HG02938 (cell line): Measurements from ENCODE around the gene CCDC142.
A peak's percentile ranks its signal among the peaks of the same experiment; 100 is the strongest.
"Not testable (repeated sequence)": the region's sequence is repeated elsewhere in the genome, so short reads cannot be mapped to it uniquely, and the experiment has no call there.

Experiments
- ATAC-seq: cut with Tn5 transposase; IDR thresholded peaks from one replicate; pipeline ENCODE4 v1.9.1; 2021; ENCODE audit warnings: mild to moderate bottlenecking, moderate library complexity; ENCODE audit not compliant: unreplicated experiment

The CCDC142 gene

DNA sequence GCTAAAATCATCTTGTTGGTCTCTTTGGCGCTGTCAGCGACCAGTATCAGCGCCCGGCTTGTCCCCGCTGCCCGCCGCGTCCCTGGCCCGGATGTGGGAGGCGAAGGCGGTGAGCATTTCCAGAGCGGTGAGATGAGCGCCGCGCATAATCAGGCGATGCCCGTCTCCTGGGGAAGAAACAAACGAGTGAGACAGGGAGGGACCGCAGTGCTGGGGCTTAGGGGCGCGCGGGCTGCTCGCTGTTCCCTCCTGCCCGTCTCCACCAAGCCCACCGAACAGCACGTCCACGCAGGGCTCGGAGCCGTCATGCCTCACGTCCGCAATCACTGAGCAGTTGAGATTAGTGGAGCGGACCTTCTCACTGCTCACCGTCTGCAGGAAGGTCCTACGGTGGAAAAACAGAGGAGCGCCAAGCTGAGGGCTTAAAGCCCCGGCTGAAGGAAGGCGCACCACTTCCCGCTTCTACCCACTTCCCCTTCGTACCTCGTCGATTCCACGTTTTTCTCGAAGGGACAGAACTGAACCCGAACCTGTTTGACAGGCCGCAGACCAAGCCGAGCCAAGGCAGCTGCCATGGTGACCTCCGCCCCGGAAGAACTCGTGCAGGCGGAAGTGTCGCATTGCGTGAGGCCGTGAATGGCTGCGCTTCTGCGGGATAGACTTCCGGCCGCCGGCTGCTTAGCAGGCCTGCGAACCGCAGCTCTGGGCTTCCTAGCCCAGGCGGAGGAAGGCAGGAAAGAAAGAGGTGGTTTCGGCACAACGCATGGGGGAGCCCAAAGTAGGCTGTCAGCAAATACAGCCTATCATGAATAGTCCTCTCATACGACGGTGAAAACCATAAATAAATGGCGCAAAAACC, 10.5 kb downstream of the CCDC142 start, which contains the start of gene MRPL53:
TSS of gene MRPL53 (minus strand) at position 595 of the 859 bp plus-strand sequence. CDS start at position 575, 20 bp downstream.
- peak; percentile 79 for ATAC-seq

DNA sequence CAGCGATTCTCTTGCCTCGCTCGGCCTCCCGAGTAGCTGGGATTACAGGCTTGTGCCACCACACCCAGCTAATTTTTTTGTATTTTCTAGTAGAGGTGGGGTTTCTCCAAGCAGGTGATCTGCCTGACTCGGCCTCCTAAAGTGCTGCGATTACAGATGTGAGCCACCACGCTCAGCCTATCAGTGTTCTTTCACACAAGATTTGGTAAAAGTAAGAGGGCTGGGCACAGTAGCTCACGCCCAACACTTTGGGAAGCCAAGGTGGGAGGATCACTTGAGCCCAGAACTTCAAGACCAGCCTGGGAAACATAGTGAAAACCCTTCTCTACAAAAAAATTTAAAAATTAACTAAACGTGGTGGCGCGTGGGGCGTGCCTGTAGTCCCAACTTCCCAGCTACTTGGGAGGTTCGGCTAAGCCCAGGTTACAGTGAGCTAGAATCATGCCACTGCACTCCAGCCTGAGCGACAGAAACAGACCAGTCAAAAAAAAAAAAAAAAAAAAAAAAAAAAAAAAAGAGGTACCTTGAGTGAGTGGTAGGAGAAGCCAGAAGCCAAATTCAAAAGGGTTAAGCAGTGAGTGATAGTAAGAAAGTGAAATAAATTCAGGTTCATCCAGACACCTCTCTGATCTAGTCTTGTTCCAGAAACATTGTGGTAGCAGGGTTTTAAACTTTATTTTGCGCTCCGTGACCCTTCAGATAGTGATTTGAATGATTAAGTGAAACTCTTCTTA, 11.3 kb downstream of the CCDC142 start:
- no peak for ATAC-seq

DNA sequence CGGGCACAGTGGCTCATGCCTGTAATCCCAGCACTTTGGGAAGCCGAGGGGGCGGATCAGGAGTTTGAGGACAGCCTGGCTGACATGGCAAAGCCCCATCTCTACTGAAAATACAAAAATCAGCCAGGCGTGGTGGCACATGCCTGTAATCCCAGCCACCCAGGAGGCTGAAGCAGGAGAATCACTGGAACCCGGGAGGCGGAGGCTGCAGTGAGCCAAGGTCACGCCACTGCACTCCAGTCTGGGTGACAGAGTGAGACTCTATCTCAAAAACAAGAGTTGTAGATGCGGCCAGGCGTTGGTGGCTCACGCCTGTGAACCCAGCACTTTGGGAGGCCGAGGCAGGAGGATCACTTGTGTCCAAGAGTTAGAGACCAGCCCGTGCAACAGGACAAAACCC, 12.1 kb downstream of the CCDC142 start:
- not testable (repeated sequence) for ATAC-seq

DNA sequence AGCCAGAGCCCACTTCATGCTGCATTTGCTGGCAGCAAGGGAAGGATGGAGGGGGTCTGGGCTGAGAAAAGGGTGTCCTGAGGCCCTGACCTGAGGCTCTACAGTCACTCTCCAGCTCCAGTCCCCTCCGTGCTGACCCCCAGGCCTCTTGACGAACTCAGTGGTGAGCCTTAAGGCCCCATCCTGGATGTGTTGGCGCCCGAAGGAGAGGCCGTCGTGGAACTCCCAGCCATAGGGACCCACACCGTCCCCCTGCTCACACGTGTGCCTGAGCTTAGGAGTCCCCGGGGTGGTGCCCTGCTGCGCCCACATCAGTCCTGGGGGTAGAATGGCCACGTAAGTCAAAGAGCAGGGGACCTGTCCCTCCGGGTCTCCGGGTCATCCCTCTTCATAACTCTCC, 18.4 kb downstream of the CCDC142 start:
- no peak for ATAC-seq

DNA sequence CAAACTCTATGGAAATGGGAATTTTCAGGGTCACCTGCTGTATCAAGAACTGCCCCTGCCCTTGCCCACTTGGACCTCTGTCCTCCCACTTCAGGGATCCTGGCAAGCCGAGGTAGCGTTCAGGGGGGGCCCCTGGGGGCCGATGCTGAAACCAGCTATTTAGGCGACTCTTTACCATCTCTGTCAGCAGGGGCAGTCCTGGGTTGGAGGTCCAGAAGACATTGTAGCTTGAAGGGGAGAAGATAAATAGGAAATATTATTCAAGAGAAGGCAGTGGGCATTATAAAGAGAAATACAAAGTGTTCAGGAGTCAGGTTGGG, 20.1 kb downstream of the CCDC142 start:
- ATAC-seq: no peak

DNA sequence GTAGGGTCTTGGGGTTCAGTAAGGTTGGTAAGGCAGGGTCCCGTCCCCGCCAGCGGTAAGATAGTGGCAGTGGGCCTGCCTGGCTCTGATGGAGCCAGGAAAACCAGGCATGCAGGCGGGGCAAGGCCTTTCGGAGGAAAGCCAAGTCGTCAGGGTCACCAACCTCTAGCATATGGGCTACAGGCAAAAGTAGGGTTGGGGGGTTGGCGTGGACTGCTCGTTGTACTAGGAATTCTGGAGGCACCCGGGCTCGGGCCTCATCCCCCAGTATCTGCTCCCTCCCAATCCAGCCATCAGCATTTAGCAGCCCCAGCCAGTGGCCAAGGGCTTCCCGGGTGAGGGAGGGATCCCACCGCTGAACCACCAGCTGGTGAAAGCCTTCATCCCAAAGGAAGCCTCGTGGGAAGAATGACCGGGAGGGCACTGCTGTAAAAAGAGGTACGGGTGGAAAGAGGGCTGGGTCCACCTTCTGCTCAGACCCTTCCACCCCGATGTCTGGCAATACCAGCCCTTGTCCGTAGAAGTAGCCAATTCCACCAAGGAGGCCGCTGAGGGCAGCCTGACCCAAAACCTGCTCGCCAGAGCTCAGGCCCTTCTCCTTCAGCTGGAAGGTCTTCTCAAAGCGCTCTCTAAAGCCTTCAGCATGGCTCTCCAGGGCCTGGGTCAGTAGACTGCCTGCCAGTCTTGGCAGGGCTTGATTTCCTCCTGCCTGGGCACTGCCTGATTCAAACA, 20.6 kb downstream of the CCDC142 start:
- no peak for ATAC-seq

DNA sequence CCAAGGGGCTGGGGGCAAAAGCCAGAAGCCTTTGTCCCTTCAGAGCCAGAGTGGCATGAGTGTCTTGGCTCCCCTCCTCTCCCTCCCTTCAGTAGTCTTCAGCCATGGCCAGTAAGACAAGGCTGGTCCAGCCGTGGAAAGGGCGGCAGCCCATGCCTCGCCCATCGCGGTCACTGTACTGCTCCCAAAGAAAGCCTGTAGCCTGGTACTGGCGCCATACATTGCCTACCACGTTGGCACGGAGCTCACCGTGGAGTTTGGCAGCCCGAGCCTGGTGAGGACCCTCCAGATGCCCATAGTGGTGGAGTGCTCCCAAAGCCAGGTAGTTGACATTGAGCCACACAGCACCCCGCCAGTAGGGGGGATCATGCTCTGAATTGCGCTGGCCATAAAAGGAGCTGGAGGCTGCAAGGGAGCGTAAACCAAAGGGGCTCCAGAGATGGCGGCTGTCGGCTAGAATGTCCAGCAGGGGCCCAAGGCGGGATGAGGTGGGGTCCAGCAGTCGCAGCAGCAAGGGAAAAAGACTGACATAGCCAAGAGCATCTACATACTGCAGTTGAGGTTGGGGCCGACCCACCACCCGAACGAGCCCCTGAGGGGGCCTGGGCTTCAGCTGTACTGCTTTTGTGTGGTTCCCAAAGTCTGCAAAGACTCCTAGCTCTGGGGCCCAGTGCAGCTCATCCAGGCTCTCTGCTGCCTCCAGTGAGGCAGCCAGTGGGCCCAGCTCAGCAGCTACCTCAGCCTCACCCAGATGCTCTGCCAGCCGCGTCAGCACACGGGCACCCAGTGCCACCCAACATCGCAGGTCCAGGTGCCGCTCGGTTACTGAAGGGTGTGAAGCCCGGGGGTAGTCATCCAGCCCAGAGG, 21.4 kb downstream of the CCDC142 start:
- ATAC-seq: no peak

DNA sequence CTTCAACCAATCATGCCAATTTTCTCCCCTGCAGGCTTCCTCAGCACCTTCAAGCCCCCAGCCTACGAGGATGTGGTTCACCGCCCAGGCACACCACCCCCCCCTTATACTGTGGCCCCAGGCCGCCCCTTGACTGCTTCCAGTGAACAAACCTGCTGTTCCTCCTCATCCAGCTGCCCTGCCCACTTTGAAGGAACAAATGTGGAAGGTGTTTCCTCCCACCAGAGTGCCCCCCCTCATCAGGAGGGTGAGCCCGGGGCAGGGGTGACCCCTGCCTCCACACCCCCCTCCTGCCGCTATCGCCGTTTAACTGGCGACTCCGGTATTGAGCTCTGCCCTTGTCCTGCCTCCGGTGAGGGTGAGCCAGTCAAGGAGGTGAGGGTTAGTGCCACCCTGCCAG, 22.6 kb downstream of the CCDC142 start:
- ATAC-seq: not testable (repeated sequence)

DNA sequence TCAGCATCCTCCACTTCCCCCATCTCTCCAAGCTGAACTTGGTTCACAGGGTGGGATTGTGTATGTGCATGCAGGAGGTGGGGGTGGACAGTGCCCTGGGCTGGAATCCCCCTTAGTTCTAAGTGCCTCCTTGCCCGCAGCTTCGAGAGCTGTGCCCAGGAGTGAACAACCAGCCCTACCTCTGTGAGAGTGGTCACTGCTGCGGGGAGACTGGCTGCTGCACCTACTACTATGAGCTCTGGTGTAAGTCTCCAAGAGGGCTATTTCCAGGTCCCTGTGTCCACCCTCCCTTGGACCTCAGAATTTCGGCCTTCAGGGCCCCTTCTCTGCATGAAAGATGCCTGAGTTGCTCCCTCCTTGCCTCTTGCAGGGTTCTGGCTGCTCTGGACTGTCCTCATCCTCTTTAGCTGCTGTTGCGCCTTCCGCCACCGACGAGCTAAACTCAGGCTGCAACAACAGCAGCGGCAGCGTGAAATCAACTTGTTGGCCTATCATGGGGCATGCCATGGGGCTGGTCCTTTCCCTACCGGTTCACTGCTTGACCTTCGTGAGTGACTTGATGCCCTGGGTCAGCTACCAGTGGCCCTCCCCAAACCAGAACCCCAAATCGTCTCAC, 23.2 kb downstream of the CCDC142 start:
- not testable (repeated sequence) for ATAC-seq

DNA sequence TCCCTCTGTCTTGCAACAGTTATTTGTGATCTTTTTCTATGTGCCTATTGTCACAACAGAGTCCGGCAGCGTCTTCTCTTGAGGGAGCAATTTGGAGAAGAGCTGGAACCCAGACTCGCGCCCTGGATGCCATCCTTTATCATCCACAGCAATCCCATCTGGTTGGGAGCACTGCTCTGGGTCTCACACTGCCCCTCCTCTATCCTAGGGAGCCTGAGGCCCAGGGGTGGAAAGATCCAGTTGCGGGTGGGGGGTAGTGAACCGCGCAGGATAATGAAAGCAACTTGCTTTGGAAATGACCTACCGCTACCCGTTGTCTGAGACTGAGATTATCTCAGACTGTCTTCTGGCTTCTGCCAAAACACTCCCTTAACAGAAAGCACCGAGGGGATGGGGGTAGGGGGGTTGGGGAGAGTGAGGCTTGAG, 23.8 kb downstream of the CCDC142 start:
- no peak for ATAC-seq

DNA sequence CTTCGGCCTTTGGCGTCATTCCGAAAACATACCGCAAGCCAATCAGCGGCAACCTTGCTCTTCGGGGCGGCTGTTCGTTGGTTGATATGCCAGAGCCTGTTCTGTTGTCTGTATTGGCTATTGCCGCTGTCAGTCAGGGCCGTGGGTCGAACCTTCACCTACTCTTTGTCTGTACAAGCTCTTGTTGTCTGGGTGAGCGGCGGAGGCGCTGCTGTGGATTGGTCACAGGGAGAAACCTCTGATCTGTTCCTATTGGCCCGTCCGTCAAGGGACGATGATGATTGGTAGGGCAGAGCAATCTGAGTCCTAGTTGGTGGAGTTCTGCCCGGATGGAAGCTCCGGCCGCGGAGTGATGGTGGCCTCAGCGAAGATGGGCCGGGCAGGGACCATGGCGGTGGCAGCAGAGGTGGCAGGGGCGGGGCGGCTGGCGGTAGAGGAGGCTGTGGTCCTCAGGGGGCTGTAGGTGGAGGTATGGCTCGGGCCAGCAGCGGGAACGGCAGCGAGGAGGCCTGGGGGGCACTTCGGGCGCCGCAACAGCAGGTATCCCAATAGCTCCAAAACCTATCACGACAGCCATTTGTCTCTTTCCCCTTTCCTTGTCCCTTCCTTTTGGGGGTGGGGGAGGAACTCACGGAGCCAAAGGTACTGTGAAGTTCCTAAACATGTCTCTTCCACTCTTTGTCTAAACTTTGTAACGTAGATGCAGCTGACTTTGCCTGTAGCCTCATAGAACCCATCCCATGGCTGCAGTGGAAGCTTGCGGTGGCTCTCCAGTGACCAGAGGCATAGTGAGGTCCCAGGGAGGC, 24.5 kb downstream of the CCDC142 start, which contains the start of gene WBP1:
TSS of gene WBP1 (plus strand) at position 307 of the 806 bp plus-strand sequence. CDS start at position 472, 165 bp downstream.
- ATAC-seq: peak; percentile 84

DNA sequence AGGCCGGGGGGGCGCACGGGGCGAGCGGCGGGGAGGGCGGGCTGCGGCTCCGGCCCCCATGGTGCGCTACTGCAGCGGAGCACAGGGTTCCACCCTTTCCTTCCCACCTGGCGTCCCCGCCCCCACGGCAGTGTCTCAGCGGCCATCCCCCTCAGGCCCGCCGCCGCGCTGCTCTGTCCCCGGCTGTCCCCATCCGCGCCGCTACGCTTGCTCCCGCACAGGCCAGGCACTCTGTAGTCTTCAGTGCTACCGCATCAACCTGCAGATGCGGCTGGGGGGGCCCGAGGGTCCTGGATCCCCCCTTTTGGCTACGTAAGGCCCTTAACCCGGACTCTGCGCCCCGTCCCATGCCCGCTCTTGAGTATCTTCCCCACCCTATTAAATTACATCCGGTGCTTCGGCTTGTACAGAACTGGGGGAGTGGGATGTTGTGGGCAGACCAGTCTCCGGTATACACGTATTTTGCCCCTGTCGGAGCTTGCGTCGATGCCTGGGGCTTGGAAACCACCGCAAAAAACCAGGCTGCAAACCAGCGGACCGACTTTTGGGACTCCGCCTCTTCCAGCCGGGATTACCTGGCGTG, 25.2 kb downstream of the CCDC142 start:
- peak; percentile 22 for ATAC-seq

DNA sequence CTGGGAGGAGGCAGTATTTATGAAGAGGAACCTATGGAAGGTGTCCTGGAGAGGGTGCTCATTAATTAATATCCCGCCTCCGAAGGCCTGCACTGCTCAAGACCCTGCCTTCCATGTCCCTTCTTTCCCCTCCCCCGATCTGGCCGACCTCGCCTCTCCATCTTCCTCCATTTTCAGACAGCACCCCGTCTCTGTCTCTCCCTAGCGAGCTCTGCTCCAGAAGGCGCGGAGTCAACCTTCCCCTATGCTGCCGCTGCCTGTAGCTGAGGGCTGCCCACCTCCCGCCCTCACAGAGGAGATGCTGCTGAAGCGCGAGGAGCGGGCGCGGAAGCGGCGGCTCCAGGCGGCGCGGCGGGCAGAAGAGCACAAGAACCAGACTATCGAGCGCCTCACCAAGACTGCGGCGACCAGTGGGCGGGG, 25.7 kb downstream of the CCDC142 start:
- no peak for ATAC-seq

DNA sequence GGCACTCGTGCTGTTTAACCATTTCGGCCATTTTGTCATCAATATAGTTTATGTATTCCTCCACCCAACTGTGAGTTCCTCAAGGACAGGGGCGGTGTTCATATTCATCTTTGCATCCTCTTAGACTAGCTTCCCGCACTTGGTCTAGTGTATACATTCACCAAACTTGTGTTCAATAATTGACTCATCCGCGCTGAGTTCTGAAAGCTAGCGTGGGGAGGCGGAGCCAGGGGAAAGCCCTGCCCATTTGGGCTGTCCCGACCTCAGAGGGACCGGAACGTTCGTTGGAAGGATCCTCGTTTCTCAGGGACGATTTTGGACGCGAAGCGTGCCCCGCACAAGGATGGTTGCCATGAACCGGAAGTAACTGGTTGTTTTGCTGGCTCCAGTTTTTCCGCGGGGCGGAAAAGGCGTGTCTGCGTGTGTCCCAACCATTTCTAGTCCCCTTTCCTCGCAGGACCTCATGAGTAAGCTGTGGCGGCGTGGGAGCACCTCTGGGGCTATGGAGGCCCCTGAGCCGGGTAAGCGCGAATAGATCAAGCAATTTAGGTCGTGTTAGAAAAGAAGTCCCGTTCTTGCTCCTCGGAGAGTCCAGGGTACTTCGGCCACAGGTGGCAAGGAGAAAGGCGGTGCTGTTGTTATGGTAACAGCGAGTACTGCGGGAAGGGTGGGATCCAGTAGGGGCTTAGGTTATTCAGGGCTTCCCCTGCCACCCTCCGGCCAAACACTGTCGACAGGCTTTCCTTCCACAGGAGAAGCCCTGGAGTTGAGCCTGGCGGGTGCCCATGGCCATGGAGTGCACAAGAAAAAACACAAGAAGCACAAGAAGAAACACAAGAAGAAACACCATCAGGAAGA, 27.9 kb downstream of the CCDC142 start, which contains the start of gene INO80B:
TSS of gene INO80B (plus strand) at position 434 of the 858 bp plus-strand sequence. CDS start at position 464, 30 bp downstream.
- ATAC-seq: peak; percentile 34

DNA sequence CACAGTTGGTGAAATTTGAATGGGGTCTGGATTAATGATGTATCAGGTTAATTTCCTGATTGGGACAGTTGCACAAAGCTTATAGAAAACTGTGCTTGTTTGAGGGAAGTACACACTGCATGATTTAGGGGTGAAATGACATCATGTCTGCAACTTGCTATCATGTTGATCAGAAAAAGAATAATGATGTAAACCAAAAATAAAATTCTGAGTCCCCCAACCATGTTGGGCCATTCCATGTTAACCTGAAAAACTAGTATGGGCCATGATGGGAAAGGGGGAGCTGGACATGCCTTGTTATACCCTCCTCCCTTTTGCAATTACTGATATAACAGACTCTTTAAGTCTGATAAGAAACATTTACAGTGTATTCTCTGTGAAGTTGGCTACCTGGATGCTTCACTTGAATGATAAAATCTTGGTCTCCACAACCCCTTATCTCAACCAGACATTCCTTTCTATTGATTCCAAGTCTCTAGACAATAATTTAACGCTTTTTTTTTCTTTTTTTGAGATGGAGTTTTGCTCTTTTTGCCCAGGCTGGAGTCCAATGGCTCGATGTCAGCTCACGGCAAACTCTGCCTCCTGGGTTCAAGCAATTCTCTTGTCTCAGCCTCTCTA, 32.1 kb downstream of the CCDC142 start:
- no peak for ATAC-seq

DNA sequence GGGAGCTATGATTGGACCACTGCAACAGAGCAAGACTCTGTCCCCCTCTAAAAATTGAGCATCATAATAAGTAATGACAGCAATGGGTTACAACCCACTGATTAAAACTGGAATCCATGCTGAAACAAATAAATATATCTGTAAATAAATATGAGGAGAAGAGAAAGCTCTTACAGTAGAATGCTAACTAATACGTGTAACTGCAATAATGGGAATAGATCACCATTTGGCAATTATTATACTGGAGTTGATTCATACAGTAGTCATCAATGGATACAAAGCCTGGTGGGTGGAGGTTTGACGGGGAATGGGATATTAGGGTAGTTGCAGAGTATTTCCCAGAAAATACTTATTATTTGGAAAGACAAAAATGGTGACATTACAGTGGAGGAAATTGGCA, 34.0 kb downstream of the CCDC142 start:
- no peak for ATAC-seq
